GM19025 (cell line): ENCODE data around the gene DDIAS.
"Not testable (repeated sequence)": the region's sequence is repeated elsewhere in the genome, so short reads cannot be mapped to it uniquely, and the experiment has no call there.

ENCODE experiments used
- ATAC-seq: cut with Tn5 transposase; IDR thresholded peaks from one replicate; pipeline ENCODE4 v1.9.1; 2021; ENCODE audit warnings: mild to moderate bottlenecking, low read depth, moderate library complexity; ENCODE audit not compliant: unreplicated experiment

The DDIAS gene

DNA sequence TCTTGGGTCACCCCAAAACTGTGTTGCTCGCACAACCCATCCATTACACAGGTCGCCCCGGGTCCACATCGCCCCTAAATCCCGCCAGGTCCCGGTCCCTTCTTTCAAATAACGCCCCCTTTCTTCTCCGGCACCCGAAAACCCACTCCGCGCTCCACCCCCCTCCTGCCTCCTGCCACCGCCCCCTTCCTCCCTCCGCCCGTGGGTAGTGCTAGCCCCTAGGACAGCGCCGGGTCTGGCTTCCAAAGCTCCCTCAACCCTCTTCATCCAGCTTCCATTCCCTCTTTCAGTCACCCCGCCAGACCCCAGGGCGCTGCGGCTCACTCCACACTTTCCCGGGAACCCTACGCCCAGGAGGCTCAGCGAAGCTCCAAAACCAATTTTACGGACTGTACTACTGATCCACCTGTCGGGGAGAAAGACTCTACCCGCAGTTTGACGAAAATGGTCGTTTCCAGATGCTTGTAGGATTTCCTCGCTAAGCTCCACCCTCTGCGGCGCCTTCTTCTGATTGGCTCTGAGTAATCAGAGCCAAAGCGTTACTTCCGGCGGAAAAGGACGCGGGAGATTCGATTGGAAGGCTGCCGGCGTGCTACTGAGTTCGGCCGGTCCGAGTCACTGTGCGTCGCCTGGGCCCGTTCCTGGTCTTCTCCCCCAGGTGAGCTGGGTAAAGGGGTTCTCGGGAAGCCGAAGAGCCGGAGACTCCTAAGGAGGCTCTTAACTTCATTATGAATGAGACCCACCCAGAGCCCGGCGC lies at the start of gene DDIAS:
Gene DDIAS (plus strand): TSS at position 572 of the 757 bp plus-strand sequence. CDS start 13,003 bp downstream, outside the sequence.
- peak; percentile 64 for ATAC-seq

- ATAC-seq: no peak
Observed at GRCh38 chr11:82854242-82854641, 47.3 kb upstream of the DDIAS start.

GRCh38 chr11:82854916-82855315 lies 46.6 kb upstream of the DDIAS start:
- not testable (repeated sequence) for ATAC-seq

DNA sequence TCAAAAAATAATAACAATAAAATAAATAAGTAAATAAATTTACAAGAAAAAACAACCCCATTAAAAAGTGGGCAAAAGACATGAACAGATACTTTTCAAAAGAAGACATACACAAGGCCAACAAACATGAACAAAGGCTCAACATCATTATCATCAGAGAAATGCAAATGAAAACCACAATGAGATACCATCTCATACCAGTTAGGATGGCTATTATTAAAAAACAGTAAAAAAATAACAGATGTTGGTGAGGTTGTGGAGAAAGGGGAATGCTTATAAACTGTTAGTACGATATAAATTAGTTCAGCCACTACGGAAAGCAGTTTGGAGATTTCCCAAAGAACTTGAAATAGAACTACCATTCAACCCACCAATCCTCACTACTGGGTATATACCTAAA lies 45.9 kb upstream of the DDIAS start:
- no peak for ATAC-seq

DNA sequence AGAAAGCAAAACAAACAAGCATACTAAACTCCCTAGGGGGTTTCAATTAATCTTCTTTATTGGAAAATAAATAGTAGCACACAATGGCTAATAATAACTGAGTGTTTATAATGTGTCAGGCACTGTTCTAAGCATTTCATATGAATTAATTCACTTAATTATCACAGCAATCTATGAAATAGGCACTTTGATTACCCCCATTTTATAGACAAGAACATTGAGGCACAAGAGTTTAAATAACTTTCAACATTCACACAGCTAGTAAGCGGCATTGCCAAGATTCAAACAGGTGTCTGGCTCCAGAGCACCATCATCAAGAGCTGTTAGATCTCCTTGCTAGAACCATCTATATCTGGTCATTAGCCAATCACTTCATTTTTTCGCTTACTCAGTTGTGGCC lies 44.4 kb upstream of the DDIAS start:
- ATAC-seq: no peak

DNA sequence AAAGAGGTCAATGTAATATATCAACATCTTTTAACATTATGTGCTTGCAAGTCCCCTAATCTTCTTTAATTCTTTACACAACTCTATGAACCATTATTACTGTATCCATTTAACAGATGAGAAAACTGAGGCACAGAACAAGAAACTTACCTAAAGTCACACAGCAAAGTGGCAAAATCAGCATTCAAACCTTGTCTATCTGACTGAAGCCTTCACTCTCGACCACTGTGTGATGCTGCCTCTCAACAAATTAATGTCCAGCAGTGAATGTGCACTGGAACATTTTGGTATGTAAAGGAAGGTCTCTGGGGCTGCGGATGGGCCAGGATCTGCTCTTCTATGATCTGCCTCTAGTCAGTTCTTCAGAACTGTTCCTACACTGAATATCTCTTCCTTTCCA lies 43.4 kb upstream of the DDIAS start:
- ATAC-seq: no peak

- ATAC-seq: no peak
Observed at GRCh38 chr11:82858556-82859091, 42.9 kb upstream of the DDIAS start.

- ATAC-seq: no peak
Observed at GRCh38 chr11:82859750-82860149, 41.8 kb upstream of the DDIAS start.

DNA sequence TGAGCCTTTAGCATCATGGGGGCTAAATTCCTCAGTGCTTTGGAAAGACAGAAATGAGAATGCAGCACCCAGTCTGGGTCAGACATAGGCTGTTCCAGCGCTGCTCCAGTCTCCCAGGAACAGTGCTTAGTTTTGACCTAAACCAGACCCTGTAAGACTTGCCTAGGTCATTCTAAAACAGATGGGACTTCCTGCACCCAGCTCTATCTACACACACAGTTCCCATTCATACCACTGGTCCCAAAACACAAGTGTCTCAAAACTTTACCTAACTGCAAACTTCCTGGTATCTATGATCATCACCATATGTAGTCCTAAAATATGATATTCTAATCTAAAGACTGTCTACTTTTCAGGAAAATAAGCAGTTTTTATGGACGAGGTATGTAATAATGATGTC lies 39.2 kb upstream of the DDIAS start:
- no peak for ATAC-seq

DNA sequence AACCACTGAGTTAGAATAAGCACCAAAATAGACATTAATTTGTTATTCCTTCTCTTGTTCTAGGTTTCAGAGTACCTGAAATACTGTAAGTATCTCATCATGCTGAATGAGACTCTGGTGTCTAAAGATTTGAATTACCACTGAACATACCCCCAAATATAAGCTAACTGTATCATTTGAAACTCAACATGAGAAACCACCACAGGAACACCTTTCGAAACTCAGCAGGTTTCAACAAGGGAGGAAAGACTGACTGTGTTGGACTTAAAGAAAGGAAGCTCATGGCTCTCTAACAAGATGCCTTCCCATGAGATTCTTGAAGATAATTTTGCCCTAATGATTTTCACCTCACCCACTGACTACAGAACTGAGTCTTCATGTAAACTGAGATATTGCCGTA lies 38.3 kb upstream of the DDIAS start:
- no peak for ATAC-seq

GRCh38 chr11:82864268-82864667 lies 37.3 kb upstream of the DDIAS start:
- no peak for ATAC-seq

DNA sequence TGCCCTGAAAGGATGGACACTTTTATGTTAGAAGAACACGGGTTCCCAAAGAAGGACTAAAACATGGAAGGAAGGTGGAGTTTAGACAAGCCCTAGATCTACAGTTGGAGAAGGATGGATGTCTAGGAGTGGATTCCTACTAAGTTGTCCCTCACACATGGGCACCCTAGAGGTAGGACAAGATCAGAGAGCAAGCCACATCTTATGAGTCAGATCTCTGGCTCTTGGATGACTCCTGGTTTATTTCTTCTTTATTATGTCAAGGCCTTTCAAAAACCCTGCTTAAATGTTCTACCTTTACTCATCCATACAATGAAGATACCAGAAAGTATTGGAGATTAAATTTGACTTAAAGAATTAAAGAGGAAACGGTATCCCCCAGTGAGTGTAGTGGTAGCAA lies 35.7 kb upstream of the DDIAS start:
- ATAC-seq: no peak

- ATAC-seq: no peak
Observed at GRCh38 chr11:82867495-82868082, 33.9 kb upstream of the DDIAS start.

DNA sequence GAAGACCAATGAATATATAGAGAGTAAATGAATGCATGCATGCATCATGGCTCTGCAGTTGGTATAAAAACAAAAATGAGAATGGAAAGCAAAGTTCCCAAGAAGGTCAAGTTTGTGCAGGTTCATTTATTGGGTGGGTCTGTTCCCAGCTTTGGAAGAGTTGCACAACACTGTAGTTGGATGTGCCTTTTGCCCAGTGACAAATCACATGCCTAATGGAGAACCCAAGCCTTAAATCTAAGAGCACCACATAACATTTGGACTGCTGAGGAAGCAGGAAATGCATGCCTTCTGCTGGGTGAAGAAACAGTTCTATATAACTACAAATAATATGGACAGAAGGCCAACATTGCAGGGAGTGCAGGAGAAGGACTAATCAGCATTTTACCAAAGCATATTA lies 31.9 kb upstream of the DDIAS start:
- ATAC-seq: no peak

DNA sequence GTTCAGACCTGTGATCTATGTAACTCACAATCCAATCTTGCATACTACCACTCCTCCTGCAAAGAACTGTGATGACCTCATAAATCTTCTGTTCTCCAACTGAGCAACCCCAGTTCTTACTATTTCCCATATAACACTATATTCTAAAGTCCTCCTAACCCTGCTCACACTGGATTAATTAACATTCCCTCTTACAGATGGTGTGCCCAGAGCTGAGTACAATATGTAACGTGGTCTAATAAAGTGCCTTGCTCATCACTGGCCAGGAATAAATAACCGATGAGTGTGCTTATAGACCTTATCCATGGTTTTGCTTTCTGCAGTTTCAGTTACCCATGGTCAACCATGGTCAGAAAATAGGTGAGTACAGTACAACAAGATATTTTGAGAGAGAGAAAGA lies 29.9 kb upstream of the DDIAS start:
- ATAC-seq: no peak

DNA sequence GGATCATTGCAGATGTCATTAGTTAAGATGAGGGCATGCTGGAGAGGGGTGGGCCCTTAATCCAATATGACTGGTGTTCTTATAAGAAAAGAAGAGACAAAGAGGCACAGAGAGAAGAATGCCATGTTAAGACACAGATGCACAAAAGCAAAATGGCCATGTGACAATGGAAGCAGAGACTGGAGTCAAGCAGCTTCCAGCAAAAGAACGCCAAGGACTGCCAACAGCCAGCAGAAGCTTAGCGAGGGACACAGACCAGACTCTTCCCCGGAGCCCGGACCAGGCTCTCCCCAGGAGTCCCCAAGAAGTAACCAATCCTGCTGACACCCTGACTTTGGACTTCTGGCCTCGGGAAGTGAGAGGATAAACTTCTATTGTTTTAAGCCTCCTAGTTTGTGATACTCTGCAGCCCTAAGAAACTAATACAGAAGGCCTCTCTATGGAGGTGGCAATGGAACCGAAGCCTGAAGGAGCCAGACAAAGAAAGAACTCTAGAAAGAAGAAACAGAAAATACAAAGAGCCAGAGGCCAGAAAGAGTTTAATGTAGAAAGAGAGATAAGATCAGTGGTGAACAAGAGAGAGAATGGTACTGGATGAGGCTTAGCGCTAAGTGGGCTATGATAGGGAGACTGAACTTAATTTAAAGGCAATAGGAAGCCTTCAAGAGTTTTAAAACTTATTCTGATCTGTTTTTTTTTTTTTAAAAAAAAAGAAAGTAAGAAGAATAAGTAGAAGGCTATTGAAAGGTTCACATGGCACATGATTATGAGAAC lies 29.0 kb upstream of the DDIAS start:
- no peak for ATAC-seq

DNA sequence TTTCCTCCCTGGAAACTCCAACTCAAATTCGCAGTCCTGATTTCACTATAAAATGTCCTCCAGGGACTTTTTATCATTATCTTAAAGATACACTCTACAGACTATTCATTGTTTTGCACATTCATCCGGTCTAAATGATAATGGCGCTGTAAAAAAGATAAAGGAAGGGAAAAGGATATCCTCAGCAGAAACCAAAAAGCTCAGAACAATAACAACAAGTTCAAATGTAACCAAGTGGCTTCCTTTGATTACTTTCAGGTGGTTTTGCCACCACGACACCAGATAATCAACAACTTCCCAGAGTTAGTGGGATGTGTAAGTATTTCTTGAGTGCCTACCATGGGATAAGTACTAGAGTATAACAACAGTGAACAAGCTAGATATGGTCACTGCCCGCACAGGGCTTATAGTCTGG lies 27.6 kb upstream of the DDIAS start:
- ATAC-seq: no peak

GRCh38 chr11:82874646-82875523 lies 26.7 kb upstream of the DDIAS start:
- ATAC-seq: no peak

GRCh38 chr11:82883853-82884252 lies 17.7 kb upstream of the DDIAS start:
- ATAC-seq: no peak
